WTC11 (cell line): ENCODE data around the gene FCRL6. TPM values are rescaled to one million over a fixed set of nuclear protein-coding genes. Genes with fewer than 3 reads are reported as not detected.

Source experiments
- ATAC-seq: fragments of 200-7000 bp; cut with Tn5 transposase; 2 replicates; pipeline ENCODE4 v1.10.0; 2021; ENCODE audit warnings: mild to moderate bottlenecking, moderate library complexity
- CTCF ChIA-PET: fragments of 300-600 bp; sonication (Branson Sonifier 250); formaldehyde crosslinking; loops from one replicate; lab custom pipeline; 2021; ENCODE audit warnings: antibody characterized with exemption; lab: Charles Lee
- POLR2A ChIA-PET: fragments of 350-600 bp; sonication (Branson Sonifier 250); formaldehyde crosslinking; loops from one replicate; lab custom pipeline; 2021; ENCODE audit warnings: antibody characterized with exemption; lab: Charles Lee
- DNase-seq: peaks from one replicate; pipeline ENCODE4 v3.0.0; 2021; ENCODE audit warnings: low spot score
- H3K27ac Mint-ChIP-seq: 2 replicates; pipeline ENCODE4 v1.8.0; 2021; ENCODE audit warnings: mixed read lengths
- H3K27me3 Mint-ChIP-seq: 2 replicates; pipeline ENCODE4 v1.8.0; 2021; ENCODE audit warnings: low read depth, mild to moderate bottlenecking, moderate library complexity, mixed read lengths
- H3K36me3 Mint-ChIP-seq: 2 replicates; pipeline ENCODE4 v1.8.0; 2021; ENCODE audit warnings: mixed read lengths
- H3K4me1 Mint-ChIP-seq: 2 replicates; pipeline ENCODE4 v1.8.0; 2022; ENCODE audit warnings: mixed read lengths
- H3K4me3 Mint-ChIP-seq: 2 replicates; pipeline ENCODE4 v1.8.0; 2021; ENCODE audit warnings: mild to moderate bottlenecking, moderate library complexity, mixed read lengths
- H3K9me3 Mint-ChIP-seq: 2 replicates; pipeline ENCODE4 v1.8.0; 2021; ENCODE audit warnings: mixed read lengths
- ATF1 ChIP-seq: sonication (generic); formaldehyde crosslinking; IDR thresholded peaks from 2 replicates; pipeline ENCODE4 v1.8.1; 2023; ENCODE audit warnings: mild to moderate bottlenecking, moderate library complexity, missing genetic modification reagents
- CBFB ChIP-seq: sonication (generic); formaldehyde crosslinking; IDR thresholded peaks from 2 replicates; pipeline ENCODE4 v1.8.1; 2022; ENCODE audit warnings: mild to moderate bottlenecking, low read depth, missing genetic modification reagents
- CDX4 ChIP-seq: fragments of 250-450 bp; sonication (Bioruptor Pico); IDR thresholded peaks from 2 replicates; pipeline ENCODE4 v1.9.0; 2021; ENCODE audit warnings: moderate library complexity, mild to moderate bottlenecking, inconsistent platforms, borderline replicate concordance
- CREB1 ChIP-seq: sonication (generic); formaldehyde crosslinking; IDR thresholded peaks from 2 replicates; pipeline ENCODE4 v1.8.0; 2023; ENCODE audit warnings: mild to moderate bottlenecking, missing genetic modification reagents
- CREM ChIP-seq: sonication (generic); formaldehyde crosslinking; IDR thresholded peaks from 2 replicates; pipeline ENCODE4 v1.8.1; 2022; ENCODE audit warnings: mild to moderate bottlenecking, missing genetic modification reagents, moderate library complexity
- CTCF ChIP-seq: fragments of 200-600 bp; IDR thresholded peaks from 2 replicates; pipeline ENCODE4 v1.8.0; 2022; ENCODE audit warnings: antibody characterized with exemption
- E2F5 ChIP-seq: sonication (generic); formaldehyde crosslinking; IDR thresholded peaks from 2 replicates; pipeline ENCODE4 v1.8.1; 2022; ENCODE audit warnings: mild to moderate bottlenecking, moderate library complexity, missing genetic modification reagents
- GRHL2 ChIP-seq: fragments of 250-450 bp; sonication (Bioruptor Pico); IDR thresholded peaks from 2 replicates; pipeline ENCODE4 v1.8.0; 2022; ENCODE audit warnings: mild to moderate bottlenecking, moderate library complexity; ENCODE audit not compliant: insufficient replicate concordance, severe bottlenecking
- GTF2I ChIP-seq: fragments of 250-450 bp; sonication (Bioruptor Pico); conservative IDR thresholded peaks from 2 replicates; pipeline ENCODE4 v1.4.0; 2021; ENCODE audit warnings: mild to moderate bottlenecking
- HMGXB4 ChIP-seq: sonication (generic); formaldehyde crosslinking; IDR thresholded peaks from 2 replicates; pipeline ENCODE4 v1.8.1; 2023; ENCODE audit warnings: mild to moderate bottlenecking, moderate library complexity, missing genetic modification reagents
- IRF1 ChIP-seq: sonication (generic); formaldehyde crosslinking; IDR thresholded peaks from 2 replicates; pipeline ENCODE4 v1.8.0; 2023; ENCODE audit warnings: missing genetic modification reagents
- MYBL2 ChIP-seq: sonication (generic); formaldehyde crosslinking; IDR thresholded peaks from 2 replicates; pipeline ENCODE4 v1.8.1; 2023; ENCODE audit warnings: mild to moderate bottlenecking, moderate library complexity, missing genetic modification reagents
- NFATC4 ChIP-seq: fragments of 250-450 bp; sonication (Bioruptor Pico); IDR thresholded peaks from 2 replicates; pipeline ENCODE4 v1.9.0; 2021; ENCODE audit warnings: mild to moderate bottlenecking
- RELA ChIP-seq: sonication (generic); formaldehyde crosslinking; IDR thresholded peaks from 2 replicates; pipeline ENCODE4 v1.8.1; 2022; ENCODE audit warnings: missing genetic modification reagents, mild to moderate bottlenecking, borderline replicate concordance
- SMAD4 ChIP-seq: sonication (generic); formaldehyde crosslinking; IDR thresholded peaks from 2 replicates; pipeline ENCODE4 v1.8.0; 2022; ENCODE audit warnings: mild to moderate bottlenecking, missing genetic modification reagents
- SOX15 ChIP-seq: fragments of 250-450 bp; sonication (Bioruptor Pico); IDR thresholded peaks from 2 replicates; pipeline ENCODE4 v1.9.0; 2021; ENCODE audit warnings: mild to moderate bottlenecking
- SP1 ChIP-seq: sonication (generic); formaldehyde crosslinking; conservative IDR thresholded peaks from 2 replicates; pipeline ENCODE4 v1.8.1; 2022; ENCODE audit warnings: missing genetic modification reagents
- USF2 ChIP-seq: sonication (generic); formaldehyde crosslinking; IDR thresholded peaks from 2 replicates; pipeline ENCODE4 v1.8.1; 2023; ENCODE audit warnings: mild to moderate bottlenecking, missing genetic modification reagents, moderate library complexity
- ZBTB21 ChIP-seq: sonication (generic); formaldehyde crosslinking; IDR thresholded peaks from 2 replicates; pipeline ENCODE4 v1.8.1; 2023; ENCODE audit warnings: mild to moderate bottlenecking, missing genetic modification reagents, borderline replicate concordance
- ZBTB43 ChIP-seq: sonication (generic); formaldehyde crosslinking; IDR thresholded peaks from 2 replicates; pipeline ENCODE4 v1.8.1; 2023; ENCODE audit warnings: mild to moderate bottlenecking, missing genetic modification reagents
- ZNF396 ChIP-seq: fragments of 250-450 bp; sonication (Bioruptor Pico); IDR thresholded peaks from 2 replicates; pipeline ENCODE4 v1.8.0; 2021; ENCODE audit warnings: mild to moderate bottlenecking, moderate library complexity, borderline replicate concordance
- ZNF512 ChIP-seq: sonication (generic); formaldehyde crosslinking; IDR thresholded peaks from 2 replicates; pipeline ENCODE4 v1.8.1; 2022; ENCODE audit warnings: missing genetic modification reagents, borderline replicate concordance
- total RNA-seq: library from RNA; stranded (reverse); gene quantifications from 3 replicates; pipeline ENCODE4 v1.2.3, GENCODE V29; 2021

The FCRL6 gene
- total RNA-seq, 1 experiment from 2014 or later = not detected

- H3K4me1 Mint-ChIP-seq = no peaks in the 10 kb centered on the region
- no peak for TF ChIP-seq E2F5 (CRISPR knock-in tag)
- peak; percentile 14; the same call in 1 of the 2 replicates for TF ChIP-seq ZNF396 (CRISPR knock-in tag)
- TF ChIP-seq CTCF = peak; percentile 48
- no peak for TF ChIP-seq ZBTB43 (CRISPR knock-in tag)
- TF ChIP-seq HMGXB4 = 0 out of 2 replicates have a peak, but pooled peaks have one; percentile 24
- POLR2A ChIA-PET = no interaction called here
- H3K27me3 Mint-ChIP-seq = peaks cover 3% of the 10 kb centered on the region
- H3K36me3 Mint-ChIP-seq = no peaks in the 10 kb centered on the region
- H3K9me3 Mint-ChIP-seq = no peaks in the 10 kb centered on the region
- peak; percentile 66 for DNase-seq
- H3K4me3 Mint-ChIP-seq = no peak overlapping the region
- ATAC-seq = peak; percentile 99
- H3K27ac Mint-ChIP-seq = no peak overlapping the region
- CTCF ChIA-PET = interaction anchor here (0.6 to 4.1 kb wide), 57 partner anchors 9 to 666 kb away, joined by 3 to 174 read pairs (median 5); partner anchors contain the start of genes CFAP45, DUSP23, IGSF9 and TAGLN2
Observed at GRCh38 chr1:159798893-159799292, 3.3 kb upstream of the FCRL6 start.

GRCh38 chr1:159799446-159799985 lies 2.6 kb upstream of the FCRL6 start:
- Mint-ChIP-seq H3K27ac (no peak overlapping the region), H3K36me3 (no peaks in the 10 kb centered on the region), H3K4me3 (no peak overlapping the region), H3K9me3 (no peaks in the 10 kb centered on the region), H3K27me3 (peaks cover 3% of the 10 kb centered on the region), H3K4me1 (no peaks in the 10 kb centered on the region)
- TF ChIP-seq USF2 (CRISPR knock-in tag) (no peak), CDX4 (CRISPR knock-in tag) (no peak), MYBL2 (CRISPR knock-in tag) (no peak), NFATC4 (CRISPR knock-in tag) (no peak), ZNF512 (CRISPR knock-in tag) (no peak), CBFB (CRISPR knock-in tag) (no peak), ZBTB21 (CRISPR knock-in tag) (no peak), SOX15 (no peak), RELA (CRISPR knock-in tag) (no peak), SMAD4 (CRISPR knock-in tag) (no peak), GRHL2 (no peak), ATF1 (CRISPR knock-in tag) (no peak), CREM (CRISPR knock-in tag) (no peak), SP1 (CRISPR knock-in tag) (no peak), CREB1 (CRISPR knock-in tag) (no peak), IRF1 (CRISPR knock-in tag) (no peak), GTF2I (no peak)
- ChIA-PET POLR2A (no interaction called here), CTCF (interaction anchor here (0.6 to 4.1 kb wide), 59 partner anchors 9 to 667 kb away, joined by 3 to 174 read pairs (median 4); partner anchors contain the start of genes CFAP45, DUSP23, IGSF9 and TAGLN2)
- no peak for DNase-seq
- no peak for ATAC-seq
